SK-N-SH (cell line): ENCODE results near the gene CD300C. TPM values are rescaled to one million over a fixed set of nuclear protein-coding genes. Genes with fewer than 3 reads are reported as not detected.

Experiments used
- CTCF ChIA-PET: fragments of 300-600, 350-600 bp; formaldehyde crosslinking; extraction: SDS; loops from one replicate; lab custom pipeline; 2021; lab: Yijun Ruan, JAX
- POLR2A ChIA-PET: fragments of 350-600 bp; sonication (Branson Sonifier 250); formaldehyde crosslinking; extraction: SDS; loops from one replicate; lab custom pipeline; 2020; ENCODE audit warnings: antibody characterized with exemption, inconsistent platforms; lab: Yijun Ruan, JAX
- DNase-seq: peaks from one replicate; pipeline ENCODE4 v3.0.0; 2012
- H2AFZ ChIP-seq: fragments of 200-600 bp; sonication (generic); 2 replicates; pipeline ENCODE4 v1.8.1; 2016; ENCODE audit warnings: antibody characterized with exemption, mild to moderate bottlenecking, low read depth
- H3F3A ChIP-seq: fragments of 200-600 bp; sonication (generic); replicated peaks from 2 replicates; pipeline ENCODE3; 2016; ENCODE audit warnings: antibody characterized with exemption, mild to moderate bottlenecking; ENCODE audit not compliant: insufficient read depth
- H3K27ac ChIP-seq, 2 experiments: fragments of 200-500 bp in 1 of 2; fragments of 200-600 bp in 1 of 2; sonication (Bioruptor generic) in 1 of 2; sonication (generic), shearing (Covaris generic) in 1 of 2; 2 replicates each; pipeline versions ENCODE4 v1.5.1 to v1.6.1; 2014 to 2016; ENCODE audit warnings: low read depth in 2 of 2, inconsistent platforms in 1 of 2, low read length in 1 of 2, mild to moderate bottlenecking in 1 of 2, mixed read lengths in 1 of 2
- H3K27me3 ChIP-seq: fragments of 200-600 bp; sonication (generic), shearing (Covaris generic); 2 replicates; pipeline ENCODE4 v1.6.1; 2016; ENCODE audit warnings: mixed run types; ENCODE audit not compliant: insufficient read depth
- H3K36me3 ChIP-seq, 2 experiments: fragments of 200-500 bp in 1 of 2; fragments of 200-600 bp in 1 of 2; sonication (Bioruptor generic) in 1 of 2; sonication (generic) in 1 of 2; replicated peaks in 1 of 2; 2 replicates each; pipeline versions ENCODE3 to v1.5.1; 2014 to 2016; ENCODE audit warnings: low read length in 1 of 2, mild to moderate bottlenecking in 1 of 2; ENCODE audit not compliant: insufficient read depth in 2 of 2, control insufficient read depth in 1 of 2
- H3K4me1 ChIP-seq, 2 experiments: fragments of 200-500 bp in 1 of 2; fragments of 200-600 bp in 1 of 2; sonication (Bioruptor generic) in 1 of 2; sonication (generic), shearing (Covaris generic) in 1 of 2; 2 replicates each; pipeline versions ENCODE4 v1.5.1 to v1.6.1; 2014 to 2016; ENCODE audit warnings: low read depth in 1 of 2, low read length in 1 of 2, mixed run types in 1 of 2; ENCODE audit not compliant: insufficient read depth in 2 of 2, control insufficient read depth in 1 of 2
- H3K4me2 ChIP-seq: fragments of 200-600 bp; sonication (generic), shearing (Covaris generic); 2 replicates; pipeline ENCODE4 v1.6.1; 2017; ENCODE audit warnings: mixed run types
- H3K4me3 ChIP-seq, 2 experiments: fragments of 200-500 bp in 1 of 2; fragments of 200-600 bp in 1 of 2; sonication (Bioruptor generic) in 1 of 2; sonication (generic), shearing (Covaris generic) in 1 of 2; 2 replicates each; pipeline versions ENCODE4 v1.5.1 to v1.8.1; 2014 to 2016; ENCODE audit warnings: low read depth in 2 of 2, inconsistent platforms in 1 of 2, low read length in 1 of 2, mild to moderate bottlenecking in 1 of 2, mixed read lengths in 1 of 2, moderate library complexity in 1 of 2
- H3K79me2 ChIP-seq: fragments of 200-600 bp; sonication (generic); 2 replicates; pipeline ENCODE4 v1.8.1; 2017; ENCODE audit warnings: mild to moderate bottlenecking; ENCODE audit not compliant: insufficient read depth
- H3K9ac ChIP-seq: fragments of 200-600 bp; sonication (generic); 2 replicates; pipeline ENCODE4 v1.6.1; 2017; ENCODE audit warnings: mixed run types
- H3K9me2 ChIP-seq: fragments of 200-600 bp; sonication (generic); 2 replicates; pipeline ENCODE4 v1.6.1; 2017; ENCODE audit warnings: mixed run types
- H3K9me3 ChIP-seq: fragments of 200-600 bp; sonication (generic); 2 replicates; pipeline ENCODE4 v1.6.1; 2017; ENCODE audit warnings: mixed run types, mild to moderate bottlenecking, moderate library complexity
- H4K20me1 ChIP-seq: fragments of 200-600 bp; sonication (generic); 2 replicates; pipeline ENCODE4 v1.6.1; 2017; ENCODE audit warnings: mild to moderate bottlenecking, mixed run types; ENCODE audit not compliant: insufficient read depth
- CTCF ChIP-seq: fragments of 200-600 bp; sonication (generic); IDR thresholded peaks from 2 replicates; pipeline ENCODE4 v1.6.1; 2017; ENCODE audit warnings: antibody characterized with exemption, mild to moderate bottlenecking, moderate library complexity
- EZH2phosphoT487 ChIP-seq: fragments of 200-600 bp; sonication (generic); IDR thresholded peaks from 2 replicates; pipeline ENCODE4 v1.6.1; 2017; ENCODE audit warnings: low read depth, mixed run types, mild to moderate bottlenecking, antibody characterized with exemption, moderate library complexity, borderline replicate concordance
- MAX ChIP-seq: IDR thresholded peaks from 2 replicates; pipeline ENCODE4 v1.4.0; 2012; ENCODE audit warnings: low read depth
- MEF2A ChIP-seq: IDR thresholded peaks from 2 replicates; pipeline ENCODE4 v1.4.0; 2012; ENCODE audit warnings: low read depth, borderline replicate concordance
- NFIC ChIP-seq: IDR thresholded peaks from 2 replicates; pipeline ENCODE4 v1.4.0; 2012; ENCODE audit warnings: borderline replicate concordance
- NRF1 ChIP-seq: IDR thresholded peaks from 2 replicates; pipeline ENCODE4 v1.6.1; 2012; ENCODE audit warnings: low read depth, mild to moderate bottlenecking, low read length
- RAD21 ChIP-seq: IDR thresholded peaks from 2 replicates; pipeline ENCODE4 v1.6.1; 2012; ENCODE audit warnings: mild to moderate bottlenecking, low read length
- REST ChIP-seq: IDR thresholded peaks from 2 replicates; pipeline ENCODE4 v1.6.1; 2012; ENCODE audit warnings: mild to moderate bottlenecking, low read depth, low read length, moderate library complexity
- RXRA ChIP-seq: IDR thresholded peaks from 2 replicates; pipeline ENCODE4 v1.4.0; 2012; ENCODE audit warnings: low read depth, mild to moderate bottlenecking, borderline replicate concordance
- SMC3 ChIP-seq: IDR thresholded peaks from 2 replicates; pipeline ENCODE4 v1.6.1; 2012; ENCODE audit warnings: low read depth, low read length, improper control_type of control experiment
- TAF1 ChIP-seq: IDR thresholded peaks from 2 replicates; pipeline ENCODE4 v1.6.1; 2012; ENCODE audit warnings: low read depth, mild to moderate bottlenecking, low read length, moderate library complexity, borderline replicate concordance
- TEAD4 ChIP-seq: IDR thresholded peaks from 2 replicates; pipeline ENCODE4 v1.4.0; 2012; ENCODE audit warnings: mild to moderate bottlenecking, borderline replicate concordance; ENCODE audit not compliant: insufficient read depth
- USF1 ChIP-seq: IDR thresholded peaks from 2 replicates; pipeline ENCODE4 v1.4.0; 2012; ENCODE audit warnings: low read depth, borderline replicate concordance
- WGBS: methylation state at CpG from one replicate; pipeline ENCODE4 v1.1.6; 2017; ENCODE audit warnings: low lambda C conversion rate; 5-methylcytosine and 5-hydroxymethylcytosine counted together
- polyA plus RNA-seq, 3 experiments: library from polyadenylated mRNA; depleted of rRNA; stranded (reverse); fragments of >200 nt; gene quantifications; 2 replicates each; pipeline ENCODE4 v1.2.3, GENCODE V29; 2012

The CD300C gene
- polyA plus RNA-seq, 1 of the 3 experiments (the other 2 are of a cell fraction) = not detected

GRCh38 chr17:74567397-74567796, 21.5 kb upstream of the CD300C start, which contains the start of gene CD300H (continued):
- TF ChIP-seq REST = no peak
- no peak for TF ChIP-seq MAX

- CTCF ChIA-PET = interaction anchor here (0.5 to 3.8 kb wide), 82 partner anchors 11 to 506 kb away, joined by 3 to 104 read pairs (median 4); partner anchors contain the start of genes CD300C, CD300E, CD300LB and CD300LD
- no peak overlapping the region for H2AFZ ChIP-seq
Observed at GRCh38 chr17:74566132-74566753, 20.3 kb upstream of the CD300C start.

More at GRCh38 chr17:74566132-74566753, 20.3 kb upstream of the CD300C start:
- peak; percentile 82 for DNase-seq
- Histone ChIP-seq H3K9me3 (no peaks in the 10 kb centered on the region), H3K9ac (no peak overlapping the region), H3K36me3 (no peaks in the 10 kb centered on the region), H3K79me2 (no peaks in the 10 kb centered on the region), H3F3A (no peaks in the 10 kb centered on the region), H3K4me2 (no peak overlapping the region), H3K4me1 (no peaks in the 10 kb centered on the region), H4K20me1 (no peaks in the 10 kb centered on the region), H3K4me3 (no peak overlapping the region; a peak in 1 of 4 replicates), H3K9me2 (no peaks in the 10 kb centered on the region), H3K27ac (no peak overlapping the region), H3K27me3 (no peaks in the 10 kb centered on the region)
- POLR2A ChIA-PET = interaction anchor here (1.4 kb wide), 1 partner anchor 171 kb away, joined by 3 read pairs; the partner anchor contains the start of gene RAB37
- 20% methylated on average over 9 of the region's 9 CpGs for WGBS
- TF ChIP-seq EZH2phosphoT487 (no peak), RXRA (no peak), MEF2A (no peak), USF1 (no peak), RAD21 (peak; percentile 74), TEAD4 (no peak), CTCF (peak; percentile 22), NFIC (no peak), NRF1 (no peak), TAF1 (no peak), SMC3 (peak; percentile 31; the same call in 1 of the 2 replicates)
